HFFc6 (cell line): ENCODE results near the gene KCNIP3. TPM values are rescaled to one million over a fixed set of nuclear protein-coding genes. Genes with fewer than 3 reads are reported as not detected.

Experiments used
- total RNA-seq, 6 experiments: library from RNA; stranded (reverse); fragmentation: NEBNext Ultra II Directional; extraction: Animal tissue kit (Norgen Biotek cat#: 25700); gene quantifications; 2 replicates in 1 of 6; 3 replicates in 5 of 6; pipeline ENCODE4 v1.2.3, GENCODE V29; 2021

Gene KCNIP3
- total RNA-seq, 6 experiments from 2014 or later, result 0.56 to 2.4 (median 0.67) TPM

Other genes starting within 250 kb of the KCNIP3 start
- 10 to 100 TPM; 39.8 to 46.0 (median 41.3) TPM for gene MRPS5, start 175.5 kb upstream of the KCNIP3 start, total RNA-seq
- 1 to 10 TPM; 6.3 to 8.2 (median 7.1) TPM for gene ZNF514, start 137.5 kb upstream of the KCNIP3 start, total RNA-seq
- 1 to 10 TPM; 3.8 to 5.0 (median 4.0) TPM for gene ZNF2, start 131.5 kb upstream of the KCNIP3 start, total RNA-seq
- under 1 TPM; 0.43 to 0.87 (median 0.62) TPM for gene ZNF892, start 89.8 kb upstream of the KCNIP3 start, total RNA-seq
- gene PROM2, start 22.9 kb upstream of the KCNIP3 start, total RNA-seq, result under 1 TPM in 5 of 6 experiments, not detected in 1; 0.12 to 0.68 (median 0.35) TPM
- 10 to 100 TPM; 23.1 to 28.0 (median 26.3) TPM for gene FAHD2A, start 105.4 kb downstream of the KCNIP3 start, total RNA-seq
- gene TRIM43B, start 187.4 kb downstream of the KCNIP3 start, total RNA-seq, result not detected